Caco-2 (cell line): ENCODE results near the gene NDUFC1. TPM values are rescaled to one million over a fixed set of nuclear protein-coding genes. Genes with fewer than 3 reads are reported as not detected.

Source experiments
- BruUV-seq: library from RNA; stranded (reverse); fragments of 400-500 nt; replicated peaks from 2 replicates; lab custom pipeline; 2021; lab: Mats Ljungman, UMichigan
- CTCF ChIA-PET: fragments of 300-600 bp; sonication (Branson Sonifier 250); formaldehyde crosslinking; loops from one replicate; lab custom pipeline; 2022; ENCODE audit warnings: antibody characterized with exemption; lab: Charles Lee
- POLR2A ChIA-PET: fragments of 300-600 bp; sonication (Branson Sonifier 250); formaldehyde crosslinking; loops from one replicate; lab custom pipeline; 2022; ENCODE audit warnings: antibody characterized with exemption; lab: Charles Lee
- DNase-seq, 2 experiments: peaks; one replicate each; pipeline versions ENCODE4 v3.0.0 to v3.0.0-alpha.2; 2020 to 2022
- H3K27me3 ChIP-seq: replicated peaks from 2 replicates; pipeline ENCODE4 v1.6.0; 2011; ENCODE audit warnings: low read length; ENCODE audit not compliant: control insufficient read depth, insufficient read depth
- H3K36me3 ChIP-seq: 2 replicates; pipeline ENCODE4 v1.5.1; 2011; ENCODE audit warnings: low read length; ENCODE audit not compliant: control insufficient read depth, insufficient read depth
- H3K4me1 ChIP-seq: fragments of 250-450 bp; sonication (Bioruptor Pico); 2 replicates; pipeline ENCODE4 v1.5.1; 2020; ENCODE audit warnings: mild to moderate bottlenecking
- H3K4me3 ChIP-seq: 2 replicates; pipeline ENCODE4 v1.5.1; 2011; ENCODE audit warnings: low read depth, mild to moderate bottlenecking, control low read depth, low read length
- H3K9me3 ChIP-seq: fragments of 250-450 bp; sonication (Bioruptor Pico); 2 replicates; pipeline ENCODE4 v1.5.1; 2020; ENCODE audit warnings: mild to moderate bottlenecking, moderate library complexity
- H3K27ac Mint-ChIP-seq: one replicate; pipeline ENCODE4 v1.8.0; 2022; ENCODE audit warnings: mixed read lengths; ENCODE audit not compliant: unreplicated experiment
- H3K27me3 Mint-ChIP-seq: one replicate; pipeline ENCODE4 v1.8.0; 2022; ENCODE audit warnings: mixed read lengths; ENCODE audit not compliant: insufficient read depth, unreplicated experiment
- H3K36me3 Mint-ChIP-seq: one replicate; pipeline ENCODE4 v1.8.0; 2022; ENCODE audit warnings: mild to moderate bottlenecking, mixed read lengths; ENCODE audit not compliant: insufficient read depth, unreplicated experiment
- H3K4me1 Mint-ChIP-seq: one replicate; pipeline ENCODE4 v1.8.0; 2022; ENCODE audit warnings: low read depth, mixed read lengths; ENCODE audit not compliant: unreplicated experiment
- H3K4me3 Mint-ChIP-seq: one replicate; pipeline ENCODE4 v1.8.0; 2022; ENCODE audit warnings: mild to moderate bottlenecking, moderate library complexity, mixed read lengths; ENCODE audit not compliant: unreplicated experiment
- H3K9me3 Mint-ChIP-seq: one replicate; pipeline ENCODE4 v1.8.0; 2022; ENCODE audit warnings: mixed read lengths; ENCODE audit not compliant: unreplicated experiment
- CTCF ChIP-seq, 2 experiments: fragments of 200-600 bp in 1 of 2; IDR thresholded peaks; 1 replicate in 1 of 2; 2 replicates in 1 of 2; pipeline versions ENCODE4 v1.5.1 to v1.8.0; 2011 to 2022; ENCODE audit warnings: antibody characterized with exemption in 1 of 2, control low read depth in 1 of 2, inconsistent platforms in 1 of 2, low read depth in 1 of 2, low read length in 1 of 2, mild to moderate bottlenecking in 1 of 2, moderate library complexity in 1 of 2; ENCODE audit not compliant: insufficient read depth in 1 of 2, severe bottlenecking in 1 of 2, unreplicated experiment in 1 of 2
- intact Hi-C: fragments of 100-400 bp; cut with micrococcal nuclease; formaldehyde crosslinking; loops from one replicate; pipeline ENCODE4 v1.10.0; 2022; ENCODE audit not compliant: unreplicated experiment
- total RNA-seq: library from RNA; stranded (reverse); gene quantifications from 2 replicates; pipeline ENCODE4 v1.2.3, GENCODE V29; 2022

Gene NDUFC1
- total RNA-seq, 1 experiment from 2014 or later, result 69.4 TPM

- TF ChIP-seq CTCF (IDR thresholded peaks at IDR 0.05; ENCODE audit: insufficient read depth in 1 of 2, low read depth in 1 of 2, low read length in 1 of 2, severe bottlenecking in 1 of 2, unreplicated experiment in 1 of 2), result no peak
- Mint-ChIP-seq H3K27me3 (no peaks in the 10 kb centered on the region), H3K4me3 (no peak overlapping the region), H3K27ac (no peak overlapping the region), H3K9me3 (peaks cover 11% of the 10 kb centered on the region), H3K36me3 (no peaks in the 10 kb centered on the region), H3K4me1 (no peaks in the 10 kb centered on the region)
- no peaks in the 10 kb centered on the region for H3K36me3 ChIP-seq
- BruUV-seq, result no TSS peak
- H3K27me3 ChIP-seq, result no peaks in the 10 kb centered on the region
- ChIA-PET CTCF (interaction anchor here (1.5 kb wide), 1 partner anchor 13 kb away, joined by 3 read pairs; no protein-coding TSS in a partner anchor), POLR2A (interaction anchor here (0.5 kb wide), 1 partner anchor 90 kb away, joined by 4 read pairs; no protein-coding TSS in a partner anchor)
- H3K9me3 ChIP-seq, result 0 out of 2 replicates have a peak, but pooled peaks cover 3% of the 10 kb centered on the region
- DNase-seq, result no peak
- intact Hi-C loops, result no loop called here
- no peak overlapping the region for H3K4me3 ChIP-seq
- H3K4me1 ChIP-seq, result peaks cover 8% of the 10 kb centered on the region; the same call in 1 of the 2 replicates
Measured at GRCh38 chr4:139241784-139242151, 60.5 kb downstream of the NDUFC1 start.

DNA sequence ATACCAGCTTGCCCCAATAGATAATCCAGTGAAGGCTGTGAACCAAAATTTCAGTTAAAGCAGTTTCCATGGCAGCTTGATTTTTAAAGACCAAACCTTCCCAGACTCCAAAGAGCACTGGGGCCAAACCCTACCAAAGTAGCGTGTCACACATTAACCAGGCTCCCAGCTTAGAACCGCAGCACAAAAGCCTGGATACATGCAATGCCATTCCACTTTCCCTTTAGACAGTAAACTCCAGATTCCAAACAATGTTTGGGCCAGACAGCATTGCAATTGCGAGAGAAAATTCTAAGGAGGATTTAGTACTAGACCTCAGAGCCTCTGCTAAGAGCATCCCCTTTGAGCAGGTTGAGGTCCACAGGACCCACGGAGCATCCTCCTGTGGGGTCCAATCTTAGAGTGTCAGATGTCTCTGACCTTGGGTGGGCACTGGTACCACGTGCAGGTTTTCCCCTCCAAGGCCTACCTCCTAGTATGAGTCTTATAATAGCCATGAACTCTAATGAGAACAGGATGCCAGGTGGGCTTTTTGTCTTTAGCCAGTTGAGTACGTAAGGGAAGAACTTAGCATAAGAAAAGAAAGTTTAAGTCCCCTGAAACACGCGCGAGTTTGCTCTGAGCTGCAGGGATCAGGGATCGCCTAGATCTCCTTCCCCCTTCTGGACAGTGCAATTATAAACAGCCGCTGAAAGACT is 61.0 kb downstream of the NDUFC1 start:
- intact Hi-C loops, result no loop called here
- POLR2A ChIA-PET, result no interaction called here

More for the DNA sequence above, 61.0 kb downstream of the NDUFC1 start:
- no peak overlapping the region for H3K4me3 Mint-ChIP-seq
- BruUV-seq, result no TSS peak
- H3K36me3 ChIP-seq, result no peaks in the 10 kb centered on the region
- H3K4me1 Mint-ChIP-seq, result no peaks in the 10 kb centered on the region
- H3K4me3 ChIP-seq, result no peak overlapping the region
- TF ChIP-seq CTCF (IDR thresholded peaks at IDR 0.05; ENCODE audit: insufficient read depth in 1 of 2, low read depth in 1 of 2, low read length in 1 of 2, severe bottlenecking in 1 of 2, unreplicated experiment in 1 of 2), result no peak
- no peak for DNase-seq
- no peaks in the 10 kb centered on the region for H3K27me3 ChIP-seq
- no peaks in the 10 kb centered on the region for H3K36me3 Mint-ChIP-seq
- CTCF ChIA-PET, result interaction anchor here (1.5 kb wide), 1 partner anchor 13 kb away, joined by 3 read pairs; no protein-coding TSS in a partner anchor
- H3K9me3 Mint-ChIP-seq, result peaks cover 11% of the 10 kb centered on the region
- 0 out of 2 replicates have a peak, but pooled peaks cover 3% of the 10 kb centered on the region for H3K9me3 ChIP-seq
- peaks cover 8% of the 10 kb centered on the region; the same call in 1 of the 2 replicates for H3K4me1 ChIP-seq
- no peak overlapping the region for H3K27ac Mint-ChIP-seq
- H3K27me3 Mint-ChIP-seq, result no peaks in the 10 kb centered on the region

Other genes starting within 250 kb of the NDUFC1 start
- 53.0 and 53.2 TPM in 2 replicates for gene ELF2, start 125.3 kb downstream of the NDUFC1 start, total RNA-seq
- 0.23 and 0.26 TPM in 2 replicates for gene MGARP, start 22.3 kb downstream of the NDUFC1 start, total RNA-seq
- gene NAA15, start 972 bp downstream of the NDUFC1 start, total RNA-seq, result 63.1 and 71.6 TPM in 2 replicates
- gene RAB33B, start 151.6 kb upstream of the NDUFC1 start, total RNA-seq, result 8.8 and 10.1 TPM in 2 replicates